ENCODE measurements around the gene SIK3.
A peak's percentile ranks its signal among the peaks of the same experiment; 100 is the strongest.

The SIK3 gene

GRCh38 chr11:117009905-117010605 lies 88.2 kb downstream of the SIK3 start:
- no peak for DNase-seq (ENCODE audit: low spot score)

GRCh38 chr11:117005758-117006157 lies 92.5 kb downstream of the SIK3 start:
- DNase-seq (ENCODE audit: low spot score): no peak

DNA sequence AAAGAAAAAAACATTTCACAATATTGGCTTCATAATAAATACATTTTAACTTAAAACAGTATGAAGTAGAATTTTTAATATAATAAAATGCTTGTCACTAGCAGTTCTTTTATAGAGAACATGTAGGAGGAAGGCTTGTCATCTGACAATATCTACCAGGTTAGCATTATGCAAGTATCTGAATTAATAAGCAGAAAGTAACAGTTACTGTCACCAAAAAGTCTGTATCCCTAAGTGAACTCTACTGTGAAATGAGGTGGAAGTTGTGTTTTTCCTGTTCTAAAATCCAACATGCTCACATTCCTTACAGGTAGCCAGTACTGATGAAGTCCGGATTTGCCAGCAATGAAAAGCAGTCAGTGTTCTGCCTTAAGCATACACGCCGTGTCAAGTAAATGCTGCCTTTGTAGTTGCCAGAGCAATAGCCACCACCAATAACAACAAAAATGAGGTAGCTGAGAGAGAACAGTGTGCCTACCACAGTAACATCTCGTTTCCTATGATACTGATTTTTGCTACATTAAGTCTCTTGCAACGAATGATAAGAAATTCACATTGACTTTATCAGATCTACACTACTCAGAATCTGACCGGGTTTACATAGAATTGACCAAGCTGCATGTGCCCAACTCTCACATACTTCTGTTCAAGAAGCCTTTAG lies 95.5 kb downstream of the SIK3 start:
- DNase-seq (ENCODE audit: low spot score): no peak

DNA sequence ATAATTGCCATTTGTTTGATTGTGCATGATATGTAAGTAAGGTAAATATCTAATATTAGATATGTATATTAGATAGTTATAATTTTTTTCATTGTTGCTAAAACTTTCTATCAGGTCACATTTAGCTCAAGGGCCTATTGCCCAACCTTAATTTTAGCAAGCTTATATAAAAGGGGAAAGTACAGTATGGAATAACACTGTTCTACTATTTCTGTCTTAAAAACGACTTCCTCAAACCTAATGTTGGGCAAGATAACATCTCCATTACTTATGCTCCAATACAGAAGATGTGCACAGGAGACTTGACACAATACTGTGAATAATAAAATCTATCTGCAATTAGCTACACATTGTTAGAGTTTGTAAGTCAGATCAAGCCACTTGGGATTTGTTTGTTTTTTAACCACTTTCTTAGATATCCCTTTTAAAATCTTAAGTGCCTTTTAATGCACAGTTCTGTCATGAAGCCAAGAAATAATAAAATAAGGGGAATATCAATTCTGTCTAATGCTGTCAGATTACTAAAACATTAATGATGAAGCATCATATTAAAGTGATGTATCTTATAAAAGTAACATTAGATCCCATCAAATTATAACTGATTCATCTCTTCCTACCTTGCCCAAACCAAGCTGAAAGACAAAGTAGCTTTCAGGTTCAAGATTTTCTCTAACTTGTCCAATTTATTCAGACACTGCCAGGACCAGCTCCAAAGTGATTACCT lies 98.1 kb downstream of the SIK3 start:
- DNase-seq (ENCODE audit: low spot score): no peak

DNA sequence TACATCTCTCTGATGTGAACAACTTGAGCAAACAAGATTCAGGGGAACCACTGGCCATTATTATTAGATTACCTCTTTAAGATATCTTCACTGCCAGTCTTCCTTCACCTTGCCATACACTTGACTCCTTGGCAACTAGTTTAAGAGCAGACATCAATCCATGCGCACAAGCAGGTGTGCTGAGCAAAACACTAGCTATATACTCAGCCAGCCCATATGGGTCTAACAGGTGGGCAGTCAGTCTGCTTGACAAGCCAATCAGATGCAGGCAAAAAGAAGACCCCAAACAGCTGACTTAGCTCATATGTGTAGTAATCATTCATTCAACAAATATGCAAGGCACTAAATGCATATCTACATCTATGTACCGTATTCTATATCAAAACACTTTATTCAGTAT lies 101.2 kb downstream of the SIK3 start:
- DNase-seq (ENCODE audit: low spot score): no peak

DNA sequence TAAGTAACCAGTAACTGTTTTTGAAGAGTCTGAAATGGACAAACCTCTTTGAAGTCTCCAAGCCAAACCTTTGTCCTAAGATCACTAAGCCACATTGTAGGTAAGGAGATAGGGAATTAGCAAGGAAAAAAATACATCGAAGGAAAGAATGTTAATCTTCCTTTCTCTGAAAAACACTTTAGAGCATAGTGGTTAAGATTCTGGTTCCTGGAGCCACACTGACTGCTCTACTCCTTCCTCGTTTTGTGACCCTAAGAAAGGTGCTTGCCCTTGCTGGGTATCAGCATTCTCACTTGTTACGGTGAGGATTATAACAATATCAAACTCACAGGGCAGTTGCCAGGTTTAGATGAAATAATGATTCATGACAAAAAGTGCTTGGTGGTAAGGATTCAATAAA lies 104.0 kb downstream of the SIK3 start:
- DNase-seq (ENCODE audit: low spot score): peak; percentile 29

GRCh38 chr11:116993599-116993998 lies 104.6 kb downstream of the SIK3 start:
- peak; percentile 73 for DNase-seq (ENCODE audit: low spot score)

DNA sequence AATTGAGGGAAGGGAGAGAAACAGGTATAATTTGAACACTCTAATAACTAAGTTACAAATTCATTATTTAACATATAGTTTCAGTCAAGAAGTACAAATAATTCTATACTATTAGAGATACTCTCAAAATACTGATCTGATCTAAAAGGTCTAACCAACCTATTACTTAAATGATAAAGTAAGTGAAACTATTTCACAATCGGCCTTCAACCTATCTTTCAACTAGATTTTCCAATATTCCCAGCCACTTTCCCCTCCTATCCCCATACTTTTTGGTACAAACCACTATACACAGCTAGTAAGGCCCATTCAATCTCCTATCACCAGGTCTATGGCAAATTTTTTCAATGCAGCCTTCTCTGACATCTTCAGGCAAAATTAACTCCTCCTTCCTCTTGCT lies 106.7 kb downstream of the SIK3 start:
- DNase-seq (ENCODE audit: low spot score): no peak

DNA sequence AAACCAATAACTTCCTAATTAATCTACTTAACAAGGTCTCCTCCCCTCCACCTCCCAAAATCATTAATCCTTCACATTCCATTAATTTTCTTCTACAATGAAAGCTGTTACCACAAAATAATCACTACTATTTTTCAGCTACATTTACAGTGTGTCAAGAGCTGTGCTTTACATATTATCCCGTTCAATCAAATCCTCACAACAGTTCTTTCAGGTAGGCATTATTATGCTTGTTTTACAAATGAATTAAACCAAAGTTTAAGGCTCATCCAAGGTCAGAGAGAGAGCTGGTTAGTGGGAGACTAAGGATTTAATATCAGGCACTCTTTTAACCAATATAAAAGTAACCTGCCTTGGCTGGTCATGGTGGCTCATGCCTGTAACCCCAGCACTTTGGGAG lies 107.4 kb downstream of the SIK3 start:
- no peak for DNase-seq (ENCODE audit: low spot score)

DNA sequence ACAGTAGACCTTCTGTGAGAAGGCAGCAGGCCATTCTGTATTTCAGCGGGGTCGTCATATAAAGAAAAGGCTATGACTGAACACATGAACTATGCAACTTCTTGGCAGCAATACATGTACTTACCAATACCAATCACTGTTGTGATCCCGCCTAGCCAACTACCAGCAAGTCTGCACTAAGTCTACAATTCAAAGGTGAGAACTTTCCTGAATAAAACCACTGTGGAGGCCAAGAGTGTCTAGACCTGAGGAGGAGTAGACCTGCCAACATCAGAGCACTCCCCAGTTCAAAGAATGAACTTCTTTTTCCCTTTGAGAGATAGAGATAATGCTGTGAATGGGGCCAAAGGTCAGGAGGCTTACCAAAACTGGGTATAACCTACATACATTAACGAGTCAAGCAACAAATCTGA lies 108.2 kb downstream of the SIK3 start:
- no peak for DNase-seq (ENCODE audit: low spot score)

DNA sequence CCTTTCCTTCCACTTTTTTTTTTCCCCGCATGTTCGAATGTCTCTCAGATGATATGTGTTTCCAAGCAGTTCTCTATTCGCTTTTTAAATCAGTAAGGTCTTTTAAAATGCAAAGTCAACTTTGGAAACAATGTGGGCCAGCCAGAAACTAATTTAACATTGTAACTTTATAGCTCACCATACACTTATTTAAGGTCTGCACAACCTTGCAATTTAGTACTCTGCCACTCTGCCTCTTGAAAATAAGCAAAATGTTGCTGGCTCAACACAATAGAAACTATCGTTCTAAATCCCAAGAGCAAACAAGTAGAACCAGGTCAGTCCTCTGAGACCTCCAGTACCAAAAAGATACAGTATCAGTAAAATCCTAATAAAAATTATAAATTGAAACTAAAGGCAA lies 109.0 kb downstream of the SIK3 start:
- no peak for DNase-seq (ENCODE audit: low spot score)

GRCh38 chr11:116986521-116987105 lies 111.6 kb downstream of the SIK3 start:
- peak; percentile 68 for DNase-seq (ENCODE audit: low spot score)

GRCh38 chr11:116984589-116984988 lies 113.6 kb downstream of the SIK3 start:
- DNase-seq (ENCODE audit: low spot score): no peak

DNA sequence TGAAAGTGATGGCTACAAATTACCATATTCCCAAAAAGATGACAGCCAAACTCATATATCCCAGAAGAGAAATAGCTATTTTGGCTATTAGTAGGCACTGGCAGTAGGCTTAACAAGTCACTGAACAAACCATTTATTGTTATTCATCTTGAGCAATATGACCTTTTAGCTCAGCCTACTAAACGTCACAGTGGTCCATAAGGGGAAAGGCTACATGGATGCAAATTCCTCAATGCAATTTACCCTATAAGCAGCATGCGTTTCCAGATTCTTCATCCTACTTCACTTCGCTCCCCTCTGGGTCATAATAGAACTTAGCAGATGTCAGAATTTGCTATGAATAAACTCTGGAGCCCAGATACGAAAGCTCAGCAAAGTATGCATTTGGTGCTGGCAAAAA lies 114.0 kb downstream of the SIK3 start:
- DNase-seq (ENCODE audit: low spot score): no peak

DNA sequence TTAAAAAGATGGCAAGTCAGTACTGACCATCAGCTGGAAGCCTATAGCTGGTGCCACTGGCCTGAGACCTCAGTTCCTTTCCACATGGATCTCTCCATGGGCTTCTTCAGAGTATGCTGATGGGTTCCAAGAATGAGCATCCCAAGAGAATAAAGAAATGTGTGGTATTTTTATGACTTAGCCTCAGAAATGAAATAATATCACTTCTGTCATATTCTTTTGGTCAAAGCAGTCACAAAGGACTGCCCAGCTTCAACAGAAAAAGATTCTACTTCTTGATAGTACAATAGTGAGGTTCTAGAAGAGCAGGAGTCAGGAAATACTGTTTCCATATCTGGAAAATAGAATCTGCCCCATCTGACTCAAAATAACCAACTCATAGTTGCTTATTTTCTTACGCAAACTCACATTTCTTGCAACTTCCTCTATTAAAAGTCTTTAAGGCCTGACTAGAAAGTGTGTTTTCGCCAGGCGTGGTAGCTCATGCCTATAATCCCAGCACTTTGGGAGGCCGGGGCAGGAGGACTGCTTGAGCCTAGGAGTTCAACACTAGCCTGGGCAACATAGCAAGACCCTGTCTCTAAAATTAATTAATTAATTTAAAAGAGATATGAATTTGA lies 116.9 kb downstream of the SIK3 start:
- peak; percentile 36 for DNase-seq (ENCODE audit: low spot score)

GRCh38 chr11:116980136-116980793 lies 118.0 kb downstream of the SIK3 start:
- peak; percentile 38 for DNase-seq (ENCODE audit: low spot score)

- DNase-seq (ENCODE audit: low spot score): no peak
Observed at GRCh38 chr11:116976941-116977570, 121.2 kb downstream of the SIK3 start.

DNA sequence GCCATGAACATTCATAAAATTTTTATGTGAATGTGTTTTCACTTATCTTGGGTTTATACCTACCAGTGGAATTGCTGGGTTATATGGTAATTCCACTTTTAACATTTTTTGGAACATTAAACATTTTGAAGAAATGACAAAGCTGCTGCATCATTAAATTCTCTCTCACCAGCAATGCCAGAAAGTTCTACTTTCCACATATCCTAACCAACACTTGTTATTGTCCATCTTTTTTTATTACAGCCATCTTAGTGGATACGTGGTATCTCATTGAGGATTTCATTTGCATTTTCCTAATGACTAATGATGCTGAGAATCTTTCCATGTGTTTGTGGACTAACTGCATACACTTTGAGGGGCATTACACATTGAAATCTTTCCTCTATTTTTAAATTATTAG lies 122.6 kb downstream of the SIK3 start:
- DNase-seq (ENCODE audit: low spot score): no peak

GRCh38 chr11:116973270-116973669 lies 125.0 kb downstream of the SIK3 start:
- DNase-seq (ENCODE audit: low spot score): no peak

- no peak for DNase-seq (ENCODE audit: low spot score)
Observed at GRCh38 chr11:116972691-116973090, 125.5 kb downstream of the SIK3 start.
